ENCODE data around the gene PSMF1. TPM values are rescaled to one million over a fixed set of nuclear protein-coding genes. Genes with fewer than 3 reads are reported as not detected.

The PSMF1 gene
- total and polyA plus RNA-seq, 2 donors (not counting 3 experiments of a cell fraction or from before 2014, with no cell fraction given) = 142 to 354 TPM

- dilution Hi-C loops (cut with MboI; ENCODE audit: extremely low pct_ligation_motif_present, low sequenced_read_pairs) = no loop called here
Measured at GRCh38 chr20:1178623-1179022, 60.2 kb downstream of the PSMF1 start.

More at GRCh38 chr20:1178623-1179022, 60.2 kb downstream of the PSMF1 start:
- H3K4me3 ChIP-seq (replicated peaks in 1 of 3; ENCODE audit: insufficient read depth in 1 of 3, low read depth in 1 of 3, low read length in 3 of 3) = no peak overlapping the region
- no peaks in the 10 kb centered on the region for H3K36me3 ChIP-seq (ENCODE audit: control insufficient read depth in 2 of 2, extremely low read depth in 1 of 2, insufficient read depth in 2 of 2, low read length in 2 of 2)
- no peak overlapping the region for H3K27ac ChIP-seq (ENCODE audit: insufficient read depth, low read depth, low read length)
- CTCF ChIA-PET = no interaction called here
- POLR2A ChIA-PET = no interaction called here
- H3K9me3 ChIP-seq (replicated peaks; ENCODE audit: control insufficient read depth, insufficient read depth, low read length) = no peaks in the 10 kb centered on the region
- no peak overlapping the region for H2AFZ ChIP-seq (ENCODE audit: low read depth, low read length)
- intact Hi-C loops (cut with micrococcal nuclease) = no loop called here
- no peaks in the 10 kb centered on the region for H3K9me1 ChIP-seq (replicated peaks; ENCODE audit: control insufficient read depth, extremely low read depth, insufficient read depth, low read length)
- BruUV-seq (replicated peaks) = no TSS peak
- peaks cover 2 to 10% of the 10 kb centered on the region in 2 experiments for H3K27me3 ChIP-seq (ENCODE audit: control insufficient read depth in 2 of 2, insufficient read depth in 2 of 2, low read length in 2 of 2)
- no peaks in the 10 kb centered on the region for H3K79me2 ChIP-seq (ENCODE audit: control insufficient read depth, insufficient read depth, low read length)
- no peaks in the 10 kb centered on the region for H3K4me1 ChIP-seq (ENCODE audit: control insufficient read depth, extremely low read depth, insufficient read depth, low read length)
- no peaks in the 10 kb centered on the region for H4K20me1 ChIP-seq (replicated peaks; ENCODE audit: control insufficient read depth, extremely low read depth, insufficient read depth, low read length)
- TF ChIP-seq POLR2AphosphoS5 (IDR thresholded peaks at IDR 0.05; ENCODE audit: insufficient read depth, low read depth, low read length) (no peak), CTCF (IDR thresholded peaks at IDR 0.05; ENCODE audit: extremely low read depth in 1 of 2, insufficient read depth in 1 of 2, low read depth in 1 of 2, low read length in 2 of 2) (no peak), POLR2A (IDR thresholded peaks at IDR 0.05; ENCODE audit: low read depth, low read length) (no peak), GATA2 (IDR thresholded peaks at IDR 0.05; ENCODE audit: insufficient read depth, insufficient read length, low read depth, low read length) (no peak), EZH2 (IDR thresholded peaks at IDR 0.05; ENCODE audit: borderline replicate concordance, low read depth, low read length, severe bottlenecking) (no peak), JUN (IDR thresholded peaks at IDR 0.05; ENCODE audit: borderline replicate concordance, insufficient read depth, insufficient read length, low read depth) (no peak), MYC (IDR thresholded peaks at IDR 0.05; ENCODE audit: low read depth, low read length) (no peak), FOS (IDR thresholded peaks at IDR 0.05; ENCODE audit: borderline replicate concordance, insufficient read depth, low read length) (no peak)
- TF ChIP-seq, protein P1, sequence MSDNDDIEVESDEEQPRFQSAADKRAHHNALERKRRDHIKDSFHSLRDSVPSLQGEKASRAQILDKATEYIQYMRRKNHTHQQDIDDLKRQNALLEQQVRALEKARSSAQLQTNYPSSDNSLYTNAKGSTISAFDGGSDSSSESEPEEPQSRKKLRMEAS (IDR thresholded peaks at IDR 0.05; ENCODE audit: insufficient read depth, insufficient read length) = no peak
- H3K4me2 ChIP-seq (ENCODE audit: insufficient read depth, low read length) = no peak overlapping the region
- FAIRE-seq (no peak), DNase-seq (ENCODE audit: low read depth, low spot score) (no peak)
- no peak overlapping the region for H3K9ac ChIP-seq (replicated peaks; ENCODE audit: extremely low read depth, insufficient read depth, low read length)

All from endothelial cell of umbilical vein (primary cell).